ENCODE results near the gene GDAP2.

Gene GDAP2

DNA sequence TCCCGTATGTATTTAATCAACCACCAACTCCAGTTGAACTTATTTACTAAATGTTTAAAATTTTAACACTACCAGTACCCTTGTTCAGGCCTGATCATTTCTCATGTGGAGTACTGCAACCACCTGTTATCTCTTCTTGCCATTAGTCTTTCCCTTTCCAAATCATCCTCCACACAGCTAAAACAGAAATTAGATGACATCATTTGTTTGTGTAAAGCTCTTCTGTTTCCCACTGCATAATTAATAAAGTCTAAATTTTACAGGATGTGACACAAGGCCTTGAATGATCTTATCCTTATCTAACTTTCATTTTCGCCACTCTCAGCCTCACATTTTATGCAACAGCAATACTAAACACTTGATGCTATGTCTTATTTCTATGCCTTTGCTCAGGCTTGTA, 24.4 kb downstream of the GDAP2 start:
- no peak for DNase-seq
- intact Hi-C loops (cut with DNase I): no loop called here

- DNase-seq: no peak
- intact Hi-C loops (cut with DNase I): no loop called here
Measured at GRCh38 chr1:117904485-117904884, 24.9 kb downstream of the GDAP2 start.

DNA sequence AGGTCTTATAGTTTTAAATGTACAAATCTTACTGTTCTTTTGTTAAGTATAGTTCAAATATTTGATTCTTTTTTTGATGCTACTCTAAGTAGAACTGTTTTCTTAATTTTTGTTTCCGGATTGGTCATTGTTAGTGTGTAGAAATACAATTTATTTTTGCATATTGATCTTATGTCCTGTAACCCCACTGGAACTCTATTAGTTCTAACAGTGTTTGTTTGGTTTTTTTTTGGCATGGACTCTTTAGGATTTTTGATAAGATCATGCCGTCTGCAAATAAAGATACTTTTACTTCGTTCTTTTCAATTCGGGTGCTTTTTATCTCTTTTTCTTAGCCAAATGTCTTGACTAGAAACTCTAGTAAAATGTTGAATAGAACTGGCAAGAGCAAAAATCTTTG, 26.5 kb downstream of the GDAP2 start:
- no peak for DNase-seq
- intact Hi-C loops (cut with DNase I): no loop called here

- DNase-seq: no peak
- intact Hi-C loops (cut with DNase I): loop anchor here (10.0 kb wide), 1 partner anchor 385 kb away; no protein-coding TSS in a partner anchor
Measured at GRCh38 chr1:117899801-117900200, 29.6 kb downstream of the GDAP2 start.

- intact Hi-C loops (cut with DNase I): loop anchor here (10.0 kb wide), 1 partner anchor 383 kb away; no protein-coding TSS in a partner anchor
Measured at GRCh38 chr1:117897551-117897950, 31.9 kb downstream of the GDAP2 start.

DNA sequence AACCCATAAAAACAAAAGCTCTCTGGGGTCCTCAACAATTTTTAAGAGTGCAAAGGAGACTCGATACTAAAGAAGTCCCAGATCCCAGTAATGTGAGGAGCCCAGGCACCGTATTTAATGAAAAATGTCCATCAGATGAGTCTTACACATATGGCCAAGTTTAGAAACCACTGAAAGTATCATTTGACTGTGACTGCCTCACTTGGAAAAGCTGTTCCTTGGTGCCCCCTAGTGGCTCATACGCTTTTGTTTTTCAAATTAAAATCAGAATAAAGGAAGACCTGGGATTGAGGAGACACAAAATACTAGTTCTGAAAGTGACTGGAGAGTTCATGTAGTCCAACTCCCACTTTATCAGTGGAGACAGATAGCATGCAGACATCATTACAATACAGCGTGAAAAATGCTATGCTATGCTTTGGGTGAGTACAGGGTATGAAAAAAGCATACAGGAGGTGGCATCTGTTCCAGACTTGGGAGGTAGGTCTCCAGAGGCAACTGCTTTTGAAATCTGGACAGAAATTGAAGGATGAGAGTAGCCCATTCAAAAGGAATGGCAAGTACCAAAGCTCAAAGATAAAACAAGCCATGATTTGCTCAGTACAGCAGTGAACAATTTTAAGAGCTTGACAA, 33.8 kb downstream of the GDAP2 start:
- intact Hi-C loops (cut with DNase I): loop anchor here (10.0 kb wide), 1 partner anchor 381 kb away; no protein-coding TSS in a partner anchor
- DNase-seq: peak in 39 of 42 donors; percentile 8 to 86 (median 57)

More at GRCh38 chr1:117897551-117897950, 31.9 kb downstream of the GDAP2 start:
- no peak for DNase-seq

GRCh38 chr1:117894078-117894477, 35.3 kb downstream of the GDAP2 start:
- intact Hi-C loops (cut with DNase I): loop anchor here (10.0 kb wide), 1 partner anchor 379 kb away; no protein-coding TSS in a partner anchor
- no peak for DNase-seq

GRCh38 chr1:117892512-117892911, 36.9 kb downstream of the GDAP2 start:
- intact Hi-C loops (cut with DNase I): loop anchor here (10.0 kb wide), 1 partner anchor 378 kb away; no protein-coding TSS in a partner anchor
- no peak for DNase-seq

DNA sequence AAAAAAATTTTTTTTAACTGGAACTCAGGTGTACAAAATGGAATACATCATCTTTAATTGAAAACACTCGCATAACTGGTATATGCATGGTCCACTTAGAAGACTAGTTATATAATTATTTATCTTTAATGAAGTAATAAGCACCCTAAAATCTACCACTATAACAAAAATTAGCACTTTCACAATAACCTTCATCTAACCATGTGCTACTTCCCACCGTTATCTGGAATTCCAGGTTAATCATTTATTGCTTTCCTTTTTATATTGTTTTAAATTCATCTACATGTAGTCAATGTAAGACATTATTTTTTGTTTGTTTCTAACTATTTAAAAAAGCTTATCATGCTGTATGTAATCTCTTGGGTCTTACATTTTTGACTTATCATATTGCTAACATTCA, 39.0 kb downstream of the GDAP2 start:
- intact Hi-C loops (cut with DNase I): loop anchor here (10.0 kb wide), 1 partner anchor 376 kb away; no protein-coding TSS in a partner anchor
- no peak for DNase-seq

DNA sequence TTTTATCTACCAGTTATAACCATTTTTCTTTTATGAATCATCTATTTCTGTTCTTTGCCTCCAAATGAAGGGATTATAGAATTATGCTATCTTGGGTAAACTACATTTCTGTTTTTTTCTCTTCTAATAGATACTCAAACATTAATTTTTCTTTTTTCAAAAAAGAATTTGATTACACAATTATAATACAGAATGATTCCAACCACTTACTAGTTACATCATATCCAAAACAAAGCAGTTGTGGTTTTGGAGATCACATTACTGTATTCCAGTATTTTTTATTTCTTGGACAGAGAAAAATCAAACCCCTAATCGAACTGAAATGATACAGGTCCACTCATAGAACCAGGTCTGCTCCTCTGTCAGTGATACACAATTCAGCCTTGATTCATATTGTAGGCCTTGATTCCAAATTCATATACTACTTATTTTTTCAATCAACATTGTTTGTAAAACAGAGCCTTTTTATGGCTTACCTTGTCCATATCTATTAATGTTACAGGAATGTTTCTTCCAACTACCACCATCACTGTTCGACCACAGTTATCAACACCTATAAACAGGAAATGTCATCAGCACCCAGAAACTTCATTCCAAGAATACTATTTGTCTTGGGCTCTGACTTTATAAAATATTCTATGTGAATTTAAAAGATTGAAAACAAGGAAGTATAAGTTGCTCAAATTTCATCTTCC, 43.2 kb downstream of the GDAP2 start:
- no peak for DNase-seq
- intact Hi-C loops (cut with DNase I): no loop called here

GRCh38 chr1:117883616-117884015, 45.8 kb downstream of the GDAP2 start:
- intact Hi-C loops (cut with DNase I): no loop called here
- no peak for DNase-seq

- DNase-seq: no peak
- intact Hi-C loops (cut with DNase I): no loop called here
Measured at GRCh38 chr1:117879284-117879683, 50.1 kb downstream of the GDAP2 start.

DNA sequence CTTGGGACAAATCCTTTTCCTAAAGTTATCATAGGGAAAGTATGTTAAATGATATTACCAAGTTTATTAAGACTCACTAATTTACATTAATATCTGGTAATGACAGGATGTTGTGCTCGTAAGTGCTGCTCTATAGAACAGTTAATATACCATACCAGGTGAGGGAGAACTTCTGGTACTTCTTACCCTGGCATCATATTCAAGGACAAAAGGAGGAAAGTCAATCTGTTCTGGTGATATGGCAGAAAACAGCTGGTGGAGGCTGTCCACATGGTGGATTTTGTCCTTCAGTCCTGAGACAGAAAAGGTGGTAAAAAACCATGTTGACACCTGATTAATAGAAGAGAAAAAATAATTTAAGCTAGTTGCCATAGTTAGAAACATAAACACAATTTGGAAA, 51.6 kb downstream of the GDAP2 start:
- intact Hi-C loops (cut with DNase I): no loop called here
- DNase-seq: no peak

DNA sequence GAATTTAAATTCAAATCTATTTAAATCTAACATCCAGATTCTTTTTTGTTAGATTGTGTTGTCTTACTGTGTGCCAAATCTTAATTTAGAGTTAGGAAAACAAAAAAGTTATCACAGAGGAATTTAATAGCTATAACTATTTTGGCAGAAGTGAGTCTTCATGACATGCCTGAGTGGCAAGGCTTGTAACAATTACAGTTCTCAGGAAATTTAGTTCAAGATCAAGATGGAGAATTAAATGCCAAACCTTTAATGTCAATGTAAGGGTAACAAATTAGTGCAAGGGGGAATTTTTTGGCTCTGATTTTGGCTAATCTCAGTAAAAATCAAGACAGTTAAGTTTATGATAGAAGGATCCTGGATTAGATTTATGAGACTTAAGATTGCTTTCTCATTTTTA, 58.4 kb downstream of the GDAP2 start:
- intact Hi-C loops (cut with DNase I): no loop called here
- no peak for DNase-seq

DNA sequence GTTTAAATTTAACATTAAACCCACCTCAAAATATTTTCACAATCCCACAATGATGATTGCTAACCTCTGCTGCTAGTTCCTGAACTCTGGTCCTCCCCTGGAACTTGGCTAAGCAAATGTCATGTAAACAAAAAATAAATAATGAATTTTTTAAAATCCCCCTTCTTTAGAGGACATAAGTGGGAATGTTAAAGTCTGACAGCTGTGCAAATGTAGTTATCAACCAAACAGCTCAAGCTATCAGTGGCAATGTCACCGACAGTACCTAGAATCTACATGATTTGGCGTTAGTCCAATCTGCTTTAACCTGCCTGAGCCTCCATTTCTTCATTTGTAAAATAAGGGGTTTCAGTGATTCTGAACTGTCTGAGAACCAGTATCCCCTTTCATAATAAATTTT, 67.7 kb downstream of the GDAP2 start:
- intact Hi-C loops (cut with DNase I): no loop called here
- DNase-seq: no peak

DNA sequence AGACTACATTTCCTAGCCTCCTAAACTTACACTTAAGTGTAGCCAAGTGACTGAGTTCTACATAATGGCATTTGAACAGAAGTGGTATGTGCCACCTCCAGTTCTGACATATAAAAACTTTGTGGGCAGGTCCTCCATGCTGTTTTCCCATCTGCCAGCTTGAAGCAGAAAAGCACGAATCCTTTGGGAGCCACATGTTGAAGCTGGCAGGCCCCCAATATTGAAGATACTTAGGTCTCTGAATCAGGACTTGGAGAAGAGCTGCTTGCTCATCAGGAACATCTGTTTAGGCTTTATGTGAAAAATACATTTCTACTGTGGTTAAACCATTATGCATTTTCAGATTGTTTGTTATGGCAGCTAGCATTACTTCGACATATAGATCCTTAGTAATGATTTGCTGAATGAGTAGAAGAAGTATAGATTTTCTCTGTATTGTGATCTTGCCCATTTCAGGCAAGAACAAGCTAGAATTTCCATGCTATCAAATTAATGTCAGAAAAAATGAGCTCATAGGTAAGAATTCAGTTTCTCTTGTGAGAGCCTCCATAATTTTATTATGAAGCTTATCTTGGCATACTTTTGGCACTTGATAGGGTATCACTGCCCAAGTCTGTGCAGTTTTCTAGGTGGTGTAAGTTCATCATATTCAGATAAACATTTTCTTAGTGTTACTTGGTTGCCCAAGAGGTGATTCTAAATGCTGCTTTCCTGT, 68.4 kb downstream of the GDAP2 start:
- no peak for DNase-seq
- intact Hi-C loops (cut with DNase I): no loop called here

- intact Hi-C loops (cut with DNase I): no loop called here
- no peak for DNase-seq
Measured at GRCh38 chr1:117859901-117860300, 69.5 kb downstream of the GDAP2 start.

GRCh38 chr1:117857418-117857817, 72.0 kb downstream of the GDAP2 start:
- intact Hi-C loops (cut with DNase I): no loop called here

GRCh38 chr1:117852853-117853553, 76.4 kb downstream of the GDAP2 start:
- intact Hi-C loops (cut with DNase I): no loop called here
- no peak for DNase-seq

More at GRCh38 chr1:117857418-117857817, 72.0 kb downstream of the GDAP2 start:
- DNase-seq: no peak

Data from head of caudate nucleus (tissue), 42 donors.